ENCODE data around the gene GNAO1. TPM values are rescaled to one million over a fixed set of nuclear protein-coding genes. Genes with fewer than 3 reads are reported as not detected.

Gene GNAO1
- total RNA-seq, 2 donors from 2014 or later: 6.1 to 23.6 TPM

- no peaks in the 10 kb centered on the region for H3K27me3 ChIP-seq (replicated peaks; ENCODE audit: insufficient read depth)
- WGBS: 49% methylated on average over 4 of the region's 4 CpGs
- intact Hi-C loops (cut with DNase I): no loop called here
- no peaks in the 10 kb centered on the region for H3K9me3 ChIP-seq
- H3K36me3 ChIP-seq: no peaks in the 10 kb centered on the region
- no peak overlapping the region for H3K27ac ChIP-seq
- no peak overlapping the region for H3K4me3 ChIP-seq
- no peak for DNase-seq (ENCODE audit: low spot score)
- TF ChIP-seq, protein P1, sequence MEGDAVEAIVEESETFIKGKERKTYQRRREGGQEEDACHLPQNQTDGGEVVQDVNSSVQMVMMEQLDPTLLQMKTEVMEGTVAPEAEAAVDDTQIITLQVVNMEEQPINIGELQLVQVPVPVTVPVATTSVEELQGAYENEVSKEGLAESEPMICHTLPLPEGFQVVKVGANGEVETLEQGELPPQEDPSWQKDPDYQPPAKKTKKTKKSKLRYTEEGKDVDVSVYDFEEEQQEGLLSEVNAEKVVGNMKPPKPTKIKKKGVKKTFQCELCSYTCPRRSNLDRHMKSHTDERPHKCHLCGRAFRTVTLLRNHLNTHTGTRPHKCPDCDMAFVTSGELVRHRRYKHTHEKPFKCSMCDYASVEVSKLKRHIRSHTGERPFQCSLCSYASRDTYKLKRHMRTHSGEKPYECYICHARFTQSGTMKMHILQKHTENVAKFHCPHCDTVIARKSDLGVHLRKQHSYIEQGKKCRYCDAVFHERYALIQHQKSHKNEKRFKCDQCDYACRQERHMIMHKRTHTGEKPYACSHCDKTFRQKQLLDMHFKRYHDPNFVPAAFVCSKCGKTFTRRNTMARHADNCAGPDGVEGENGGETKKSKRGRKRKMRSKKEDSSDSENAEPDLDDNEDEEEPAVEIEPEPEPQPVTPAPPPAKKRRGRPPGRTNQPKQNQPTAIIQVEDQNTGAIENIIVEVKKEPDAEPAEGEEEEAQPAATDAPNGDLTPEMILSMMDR (IDR thresholded peaks at IDR 0.05): no peak
- no peak for TF ChIP-seq POLR2A (IDR thresholded peaks at IDR 0.05)
- TF ChIP-seq POLR2AphosphoS5 (IDR thresholded peaks at IDR 0.05): no peak
- no peaks in the 10 kb centered on the region for H3K4me1 ChIP-seq (replicated peaks)
Measured at GRCh38 chr16:56275076-56275475, 83.8 kb downstream of the GNAO1 start.

- Histone ChIP-seq H3K9me3 (no peaks in the 10 kb centered on the region), H3K27ac (no peak overlapping the region), H3K4me1 (replicated peaks) (no peaks in the 10 kb centered on the region), H3K4me3 (no peak overlapping the region), H3K36me3 (no peaks in the 10 kb centered on the region), H3K27me3 (replicated peaks; ENCODE audit: insufficient read depth) (no peaks in the 10 kb centered on the region)
- intact Hi-C loops (cut with DNase I): no loop called here
- DNase-seq (ENCODE audit: low spot score): no peak
- TF ChIP-seq, protein P1 (IDR thresholded peaks at IDR 0.05): no peak
- TF ChIP-seq POLR2A (IDR thresholded peaks at IDR 0.05) (no peak), POLR2AphosphoS5 (IDR thresholded peaks at IDR 0.05) (no peak)
- WGBS: 95% methylated on average over 9 of the region's 9 CpGs
Measured at GRCh38 chr16:56275801-56276200, 84.5 kb downstream of the GNAO1 start.

- Histone ChIP-seq H3K27ac (no peak overlapping the region), H3K36me3 (no peaks in the 10 kb centered on the region), H3K4me3 (no peak overlapping the region), H3K4me1 (replicated peaks) (no peaks in the 10 kb centered on the region), H3K27me3 (replicated peaks; ENCODE audit: insufficient read depth) (no peaks in the 10 kb centered on the region), H3K9me3 (no peaks in the 10 kb centered on the region)
- 71% methylated on average over 5 of the region's 5 CpGs for WGBS
- intact Hi-C loops (cut with DNase I): no loop called here
- no peak for DNase-seq (ENCODE audit: low spot score)
- TF ChIP-seq POLR2AphosphoS5 (IDR thresholded peaks at IDR 0.05) (no peak), POLR2A (IDR thresholded peaks at IDR 0.05) (no peak)
- TF ChIP-seq, protein P1 (IDR thresholded peaks at IDR 0.05): no peak
Measured at GRCh38 chr16:56277075-56277474, 85.8 kb downstream of the GNAO1 start.

- TF ChIP-seq POLR2A (IDR thresholded peaks at IDR 0.05): no peak
- no peak for TF ChIP-seq POLR2AphosphoS5 (IDR thresholded peaks at IDR 0.05)
- TF ChIP-seq, protein P1 (IDR thresholded peaks at IDR 0.05): no peak
- Histone ChIP-seq H3K9me3 (no peaks in the 10 kb centered on the region), H3K4me1 (replicated peaks) (no peaks in the 10 kb centered on the region), H3K36me3 (no peaks in the 10 kb centered on the region), H3K27me3 (replicated peaks; ENCODE audit: insufficient read depth) (no peaks in the 10 kb centered on the region), H3K27ac (no peak overlapping the region), H3K4me3 (no peak overlapping the region)
- DNase-seq (ENCODE audit: low spot score): no peak
- WGBS: 92% methylated on average over 9 of the region's 9 CpGs
- intact Hi-C loops (cut with DNase I): no loop called here
Measured at GRCh38 chr16:56278196-56278855, 87.0 kb downstream of the GNAO1 start.

DNA sequence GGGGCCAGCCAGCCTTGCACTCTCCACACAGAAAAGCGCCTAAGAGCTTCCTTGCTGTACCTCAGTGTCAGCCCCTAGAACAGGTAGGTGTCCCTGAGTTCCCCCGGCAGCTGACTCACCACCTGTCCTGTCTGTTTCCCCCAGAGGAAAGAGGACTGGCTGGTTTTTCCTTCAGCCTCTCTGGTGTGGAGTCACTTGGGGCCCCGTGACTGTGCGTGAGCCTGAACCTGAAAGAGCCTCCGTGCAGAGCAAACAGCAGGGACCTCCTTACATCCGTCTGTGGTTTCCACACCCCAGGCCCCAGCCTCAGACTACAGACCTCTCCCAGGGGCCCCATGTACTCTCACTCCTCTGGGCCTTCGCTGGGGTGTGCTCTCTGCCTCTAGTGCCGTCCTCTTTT lies 87.8 kb downstream of the GNAO1 start:
- TF ChIP-seq POLR2A (IDR thresholded peaks at IDR 0.05) (no peak), POLR2AphosphoS5 (IDR thresholded peaks at IDR 0.05) (no peak)
- TF ChIP-seq, protein P1 (IDR thresholded peaks at IDR 0.05): no peak
- Histone ChIP-seq H3K4me1 (replicated peaks) (no peaks in the 10 kb centered on the region), H3K9me3 (no peaks in the 10 kb centered on the region), H3K27ac (no peak overlapping the region), H3K4me3 (no peak overlapping the region), H3K36me3 (no peaks in the 10 kb centered on the region), H3K27me3 (replicated peaks; ENCODE audit: insufficient read depth) (no peaks in the 10 kb centered on the region)
- intact Hi-C loops (cut with DNase I): no loop called here
- 79% methylated on average over 7 of the region's 8 CpGs for WGBS
- no peak for DNase-seq (ENCODE audit: low spot score)
